ENCODE measurements around the gene HBE1. TPM values are rescaled to one million over a fixed set of nuclear protein-coding genes. Genes with fewer than 3 reads are reported as not detected.
A peak's percentile ranks its signal among the peaks of the same experiment; 100 is the strongest.

Gene HBE1
- total and polyA plus RNA-seq, 9 of the 15 experiments (the other 6 are each of a cell fraction or from before 2014, with no cell fraction given): 612 to 10,250 (median 2,181) TPM

DNA sequence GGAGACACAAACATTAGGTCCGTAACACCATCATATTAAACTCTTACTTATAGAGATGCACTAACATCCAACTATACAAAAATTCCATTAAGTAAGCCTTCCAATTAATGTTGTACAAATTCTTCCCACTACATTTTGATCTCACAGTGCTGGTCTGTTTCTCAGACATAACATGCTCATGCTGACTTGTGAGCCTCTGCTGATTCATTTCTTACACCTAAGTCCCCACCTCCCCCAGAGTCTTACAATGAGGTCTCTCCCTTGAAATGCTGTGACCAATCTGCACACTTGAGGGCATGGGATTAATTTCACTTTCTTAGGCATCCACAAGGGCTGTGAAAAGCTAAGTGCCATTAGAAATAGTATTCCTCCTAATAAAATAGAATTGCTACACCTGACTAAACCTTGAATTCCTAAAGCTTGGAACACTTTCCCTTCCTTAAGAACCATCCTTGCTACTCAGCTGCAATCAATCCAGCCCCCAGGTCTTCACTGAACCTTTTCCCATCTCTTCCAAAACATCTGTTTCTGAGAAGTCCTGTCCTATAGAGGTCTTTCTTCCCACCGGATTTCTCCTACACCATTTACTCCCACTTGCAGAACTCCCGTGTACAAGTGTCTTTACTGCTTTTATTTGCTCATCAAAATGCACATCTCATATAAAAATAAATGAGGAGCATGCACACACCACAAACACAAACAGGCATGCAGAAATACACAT is 22.1 kb downstream of the HBE1 start (continued):
- TF ChIP-seq NRF1 (conservative IDR thresholded peaks at IDR 0.05 in 1 of 2, IDR thresholded peaks at IDR 0.05 in 1 of 2) (peak; percentile 33 to 43; a peak in 2 of 4 replicates), CBX1 (IDR thresholded peaks at IDR 0.05; ENCODE audit: low read depth) (no peak), TARDBP (IDR thresholded peaks at IDR 0.05) (no peak), HSF4 (CRISPR knock-in tag; IDR thresholded peaks at IDR 0.05; ENCODE audit: borderline replicate concordance) (no peak), NR2C1 (IDR thresholded peaks at IDR 0.05) (no peak), NR2C1 (tag; IDR thresholded peaks at IDR 0.05) (no peak), MEF2A (IDR thresholded peaks at IDR 0.05; ENCODE audit: control insufficient read depth, low read depth, low read length) (no peak), SAP30 (IDR thresholded peaks at IDR 0.05; ENCODE audit: borderline replicate concordance, insufficient read depth, low read depth, low read length, poor library complexity, severe bottlenecking) (no peak), SRSF3 (IDR thresholded peaks at IDR 0.05; ENCODE audit: insufficient read depth, low read length) (no peak), ZNF589 (CRISPR knock-in tag; IDR thresholded peaks at IDR 0.05; ENCODE audit: low read depth) (no peak), ZSCAN29 (IDR thresholded peaks at IDR 0.05) (no peak), FOXJ3 (CRISPR knock-in tag; IDR thresholded peaks at IDR 0.05) (no peak), MECOM (CRISPR knock-in tag; IDR thresholded peaks at IDR 0.05) (peak; percentile 35; the same call in 1 of the 2 replicates), SAFB (IDR thresholded peaks at IDR 0.05; ENCODE audit: borderline replicate concordance, low read depth, low read length) (no peak), MCM7 (IDR thresholded peaks at IDR 0.05) (no peak)
- TF ChIP-seq, protein P1, sequence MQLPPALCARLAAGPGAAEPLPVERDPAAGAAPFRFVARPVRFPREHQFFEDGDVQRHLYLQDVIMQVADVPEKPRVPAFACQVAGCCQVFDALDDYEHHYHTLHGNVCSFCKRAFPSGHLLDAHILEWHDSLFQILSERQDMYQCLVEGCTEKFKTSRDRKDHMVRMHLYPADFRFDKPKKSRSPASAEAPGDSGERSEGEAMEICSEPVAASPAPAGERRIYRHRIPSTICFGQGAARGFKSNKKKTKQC (CRISPR knock-in tag; IDR thresholded peaks at IDR 0.05): no peak
- TF ChIP-seq, protein P2, sequence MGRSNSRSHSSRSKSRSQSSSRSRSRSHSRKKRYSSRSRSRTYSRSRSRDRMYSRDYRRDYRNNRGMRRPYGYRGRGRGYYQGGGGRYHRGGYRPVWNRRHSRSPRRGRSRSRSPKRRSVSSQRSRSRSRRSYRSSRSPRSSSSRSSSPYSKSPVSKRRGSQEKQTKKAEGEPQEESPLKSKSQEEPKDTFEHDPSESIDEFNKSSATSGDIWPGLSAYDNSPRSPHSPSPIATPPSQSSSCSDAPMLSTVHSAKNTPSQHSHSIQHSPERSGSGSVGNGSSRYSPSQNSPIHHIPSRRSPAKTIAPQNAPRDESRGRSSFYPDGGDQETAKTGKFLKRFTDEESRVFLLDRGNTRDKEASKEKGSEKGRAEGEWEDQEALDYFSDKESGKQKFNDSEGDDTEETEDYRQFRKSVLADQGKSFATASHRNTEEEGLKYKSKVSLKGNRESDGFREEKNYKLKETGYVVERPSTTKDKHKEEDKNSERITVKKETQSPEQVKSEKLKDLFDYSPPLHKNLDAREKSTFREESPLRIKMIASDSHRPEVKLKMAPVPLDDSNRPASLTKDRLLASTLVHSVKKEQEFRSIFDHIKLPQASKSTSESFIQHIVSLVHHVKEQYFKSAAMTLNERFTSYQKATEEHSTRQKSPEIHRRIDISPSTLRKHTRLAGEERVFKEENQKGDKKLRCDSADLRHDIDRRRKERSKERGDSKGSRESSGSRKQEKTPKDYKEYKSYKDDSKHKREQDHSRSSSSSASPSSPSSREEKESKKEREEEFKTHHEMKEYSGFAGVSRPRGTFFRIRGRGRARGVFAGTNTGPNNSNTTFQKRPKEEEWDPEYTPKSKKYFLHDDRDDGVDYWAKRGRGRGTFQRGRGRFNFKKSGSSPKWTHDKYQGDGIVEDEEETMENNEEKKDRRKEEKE (IDR thresholded peaks at IDR 0.05; ENCODE audit: borderline replicate concordance in 1 of 2, control insufficient read depth in 1 of 2, low read depth in 2 of 2, low read length in 1 of 2): no peak
- TF ChIP-seq, protein P3, sequence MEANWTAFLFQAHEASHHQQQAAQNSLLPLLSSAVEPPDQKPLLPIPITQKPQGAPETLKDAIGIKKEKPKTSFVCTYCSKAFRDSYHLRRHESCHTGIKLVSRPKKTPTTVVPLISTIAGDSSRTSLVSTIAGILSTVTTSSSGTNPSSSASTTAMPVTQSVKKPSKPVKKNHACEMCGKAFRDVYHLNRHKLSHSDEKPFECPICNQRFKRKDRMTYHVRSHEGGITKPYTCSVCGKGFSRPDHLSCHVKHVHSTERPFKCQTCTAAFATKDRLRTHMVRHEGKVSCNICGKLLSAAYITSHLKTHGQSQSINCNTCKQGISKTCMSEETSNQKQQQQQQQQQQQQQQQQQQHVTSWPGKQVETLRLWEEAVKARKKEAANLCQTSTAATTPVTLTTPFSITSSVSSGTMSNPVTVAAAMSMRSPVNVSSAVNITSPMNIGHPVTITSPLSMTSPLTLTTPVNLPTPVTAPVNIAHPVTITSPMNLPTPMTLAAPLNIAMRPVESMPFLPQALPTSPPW (CRISPR knock-in tag; IDR thresholded peaks at IDR 0.05): no peak
- TF ChIP-seq, protein P4, sequence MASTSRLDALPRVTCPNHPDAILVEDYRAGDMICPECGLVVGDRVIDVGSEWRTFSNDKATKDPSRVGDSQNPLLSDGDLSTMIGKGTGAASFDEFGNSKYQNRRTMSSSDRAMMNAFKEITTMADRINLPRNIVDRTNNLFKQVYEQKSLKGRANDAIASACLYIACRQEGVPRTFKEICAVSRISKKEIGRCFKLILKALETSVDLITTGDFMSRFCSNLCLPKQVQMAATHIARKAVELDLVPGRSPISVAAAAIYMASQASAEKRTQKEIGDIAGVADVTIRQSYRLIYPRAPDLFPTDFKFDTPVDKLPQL (IDR thresholded peaks at IDR 0.05; ENCODE audit: extremely low read depth, insufficient read length): no peak
- TF ChIP-seq, protein P5, sequence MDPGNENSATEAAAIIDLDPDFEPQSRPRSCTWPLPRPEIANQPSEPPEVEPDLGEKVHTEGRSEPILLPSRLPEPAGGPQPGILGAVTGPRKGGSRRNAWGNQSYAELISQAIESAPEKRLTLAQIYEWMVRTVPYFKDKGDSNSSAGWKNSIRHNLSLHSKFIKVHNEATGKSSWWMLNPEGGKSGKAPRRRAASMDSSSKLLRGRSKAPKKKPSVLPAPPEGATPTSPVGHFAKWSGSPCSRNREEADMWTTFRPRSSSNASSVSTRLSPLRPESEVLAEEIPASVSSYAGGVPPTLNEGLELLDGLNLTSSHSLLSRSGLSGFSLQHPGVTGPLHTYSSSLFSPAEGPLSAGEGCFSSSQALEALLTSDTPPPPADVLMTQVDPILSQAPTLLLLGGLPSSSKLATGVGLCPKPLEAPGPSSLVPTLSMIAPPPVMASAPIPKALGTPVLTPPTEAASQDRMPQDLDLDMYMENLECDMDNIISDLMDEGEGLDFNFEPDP (CRISPR knock-in tag; IDR thresholded peaks at IDR 0.05): no peak

Measured in K562 (cell line).